ENCODE results near the gene EFNB2.
A peak's percentile ranks its signal among the peaks of the same experiment; 100 is the strongest.

Gene EFNB2

GRCh38 chr13:106491463-106491862 lies 44.0 kb downstream of the EFNB2 start:
- peaks cover 10 to 67% (median 48%) of the 10 kb centered on the region in 11 experiments; a peak in 20 of 22 replicates for H3K36me3 ChIP-seq
- peaks cover 0 to 83% (median 24%) of the 10 kb centered on the region in 11 experiments; a peak in 16 of 22 replicates for H4K20me1 ChIP-seq
- H3K4me3 ChIP-seq = no peak overlapping the region
- no peaks in the 10 kb centered on the region for H3K27me3 ChIP-seq
- H3K27ac ChIP-seq = no peak overlapping the region
- no peak for TF ChIP-seq Cebpa-rat (IDR thresholded peaks at IDR 0.05)
- peaks cover 21 to 58% (median 56%) of the 10 kb centered on the region in 10 experiments for H3K4me1 ChIP-seq
- H3K9me3 ChIP-seq (replicated peaks in 1 of 11) = no peaks in the 10 kb centered on the region
- no peak overlapping the region for H3K9ac ChIP-seq
- peak overlapping the region in 7 of 11 experiments; percentile 4 to 27 (median 20); a peak in 4 of 22 replicates for H3K4me2 ChIP-seq

- no peaks in the 10 kb centered on the region for H3K9me3 ChIP-seq (replicated peaks in 1 of 11)
- H3K4me3 ChIP-seq = no peak overlapping the region
- H3K4me2 ChIP-seq = peak overlapping the region in 8 of 11 experiments; percentile 4 to 27 (median 18); a peak in 7 of 22 replicates
- H3K9ac ChIP-seq = no peak overlapping the region
- no peaks in the 10 kb centered on the region for H3K27me3 ChIP-seq
- no peak overlapping the region for H3K27ac ChIP-seq
- no peak for TF ChIP-seq Cebpa-rat (IDR thresholded peaks at IDR 0.05)
- H3K36me3 ChIP-seq = peaks cover 10 to 64% (median 48%) of the 10 kb centered on the region in 11 experiments; a peak in 20 of 22 replicates
- H4K20me1 ChIP-seq = peaks cover 0 to 76% (median 18%) of the 10 kb centered on the region in 11 experiments; a peak in 16 of 22 replicates
- peaks cover 15 to 51% (median 49%) of the 10 kb centered on the region in 10 experiments for H3K4me1 ChIP-seq
Measured at GRCh38 chr13:106490569-106491321, 44.7 kb downstream of the EFNB2 start.

- TF ChIP-seq Cebpa-rat (IDR thresholded peaks at IDR 0.05) = no peak
- H3K9me3 ChIP-seq (replicated peaks in 1 of 11) = no peaks in the 10 kb centered on the region
- H3K4me3 ChIP-seq = no peak overlapping the region
- peaks cover 0 to 68% (median 18%) of the 10 kb centered on the region in 11 experiments; a peak in 16 of 22 replicates for H4K20me1 ChIP-seq
- H3K4me2 ChIP-seq = no peak overlapping the region
- no peak overlapping the region for H3K9ac ChIP-seq
- H3K27me3 ChIP-seq = no peaks in the 10 kb centered on the region
- peaks cover 22 to 47% (median 42%) of the 10 kb centered on the region in 10 experiments for H3K4me1 ChIP-seq
- H3K36me3 ChIP-seq = peaks cover 10 to 57% (median 41%) of the 10 kb centered on the region in 11 experiments; a peak in 20 of 22 replicates
- H3K27ac ChIP-seq = no peak overlapping the region
Measured at GRCh38 chr13:106489849-106490568, 45.5 kb downstream of the EFNB2 start.

- Histone ChIP-seq H3K36me3 (peaks cover 10 to 44% (median 33%) of the 10 kb centered on the region in 11 experiments; a peak in 20 of 22 replicates), H3K9ac (no peak overlapping the region), H3K9me3 (replicated peaks in 1 of 11) (no peaks in the 10 kb centered on the region), H3K4me1 (peaks cover 18 to 38% (median 29%) of the 10 kb centered on the region in 10 experiments), H3K27me3 (no peaks in the 10 kb centered on the region), H3K4me3 (no peak overlapping the region), H3K4me2 (no peak overlapping the region), H4K20me1 (peaks cover 0 to 55% (median 18%) of the 10 kb centered on the region in 11 experiments; a peak in 16 of 22 replicates), H3K27ac (no peak overlapping the region)
- no peak for TF ChIP-seq Cebpa-rat (IDR thresholded peaks at IDR 0.05)
Measured at GRCh38 chr13:106488686-106489085, 46.8 kb downstream of the EFNB2 start.

GRCh38 chr13:106488076-106488475 lies 47.4 kb downstream of the EFNB2 start:
- Histone ChIP-seq H3K27me3 (no peaks in the 10 kb centered on the region), H3K9me3 (replicated peaks in 1 of 11) (peaks cover 0 to 2% (median 0%) of the 10 kb centered on the region in 11 experiments; a peak in 1 of 22 replicates), H3K4me2 (no peak overlapping the region), H3K4me1 (peaks cover 11 to 31% (median 23%) of the 10 kb centered on the region in 10 experiments), H3K4me3 (no peak overlapping the region), H3K9ac (no peak overlapping the region), H4K20me1 (peaks cover 0 to 49% (median 15%) of the 10 kb centered on the region in 11 experiments; a peak in 16 of 22 replicates), H3K36me3 (peaks cover 10 to 39% (median 31%) of the 10 kb centered on the region in 11 experiments; a peak in 20 of 22 replicates), H3K27ac (no peak overlapping the region)
- TF ChIP-seq Cebpa-rat (IDR thresholded peaks at IDR 0.05) = no peak

- H3K27me3 ChIP-seq = no peaks in the 10 kb centered on the region
- no peak overlapping the region for H3K4me2 ChIP-seq
- no peak for TF ChIP-seq Cebpa-rat (IDR thresholded peaks at IDR 0.05)
Measured at GRCh38 chr13:106487129-106487528, 48.3 kb downstream of the EFNB2 start.

GRCh38 chr13:106486287-106486686 lies 49.2 kb downstream of the EFNB2 start:
- Histone ChIP-seq H3K9ac (no peak overlapping the region), H3K4me3 (no peak overlapping the region), H4K20me1 (peaks cover 0 to 31% (median 0%) of the 10 kb centered on the region in 11 experiments; a peak in 9 of 22 replicates), H3K4me2 (no peak overlapping the region), H3K27ac (no peak overlapping the region), H3K36me3 (peaks cover 0 to 21% (median 13%) of the 10 kb centered on the region in 11 experiments; a peak in 13 of 22 replicates), H3K9me3 (replicated peaks in 1 of 11) (peaks cover 0 to 8% (median 4%) of the 10 kb centered on the region in 11 experiments; a peak in 6 of 22 replicates), H3K27me3 (no peaks in the 10 kb centered on the region), H3K4me1 (peaks cover 14 to 36% (median 21%) of the 10 kb centered on the region in 10 experiments; a peak in 19 of 20 replicates)
- no peak for TF ChIP-seq Cebpa-rat (IDR thresholded peaks at IDR 0.05)

More at GRCh38 chr13:106487129-106487528, 48.3 kb downstream of the EFNB2 start:
- H3K4me3 ChIP-seq = no peak overlapping the region
- H3K36me3 ChIP-seq = peaks cover 3 to 29% (median 21%) of the 10 kb centered on the region in 11 experiments; a peak in 19 of 22 replicates
- no peak overlapping the region for H3K27ac ChIP-seq
- no peak overlapping the region for H3K9ac ChIP-seq
- peaks cover 0 to 8% (median 4%) of the 10 kb centered on the region in 11 experiments; a peak in 6 of 22 replicates for H3K9me3 ChIP-seq (replicated peaks in 1 of 11)
- H4K20me1 ChIP-seq = peaks cover 0 to 40% (median 5%) of the 10 kb centered on the region in 11 experiments; a peak in 11 of 22 replicates
- peaks cover 10 to 30% (median 23%) of the 10 kb centered on the region in 10 experiments for H3K4me1 ChIP-seq

GRCh38 chr13:106484537-106485193 lies 50.8 kb downstream of the EFNB2 start:
- Histone ChIP-seq H4K20me1 (peaks cover 0 to 15% (median 0%) of the 10 kb centered on the region in 11 experiments; a peak in 4 of 22 replicates), H3K9me3 (replicated peaks in 1 of 11) (peaks cover 0 to 8% (median 4%) of the 10 kb centered on the region in 11 experiments; a peak in 7 of 22 replicates), H3K27me3 (no peaks in the 10 kb centered on the region), H3K4me1 (peaks cover 12 to 49% (median 27%) of the 10 kb centered on the region in 10 experiments; a peak in 18 of 20 replicates), H3K36me3 (peaks cover 0 to 5% (median 0%) of the 10 kb centered on the region in 11 experiments; a peak in 2 of 22 replicates), H3K9ac (no peak overlapping the region), H3K4me2 (peak overlapping the region in 4 of 11 experiments; percentile 14 to 54 (median 45); a peak in 7 of 22 replicates), H3K27ac (no peak overlapping the region), H3K4me3 (no peak overlapping the region)
- no peak for TF ChIP-seq Cebpa-rat (IDR thresholded peaks at IDR 0.05)
